Adrenal gland (tissue), 12 donors: ENCODE results near the gene IQGAP1. TPM values are rescaled to one million over a fixed set of nuclear protein-coding genes. Genes with fewer than 3 reads are reported as not detected.

Experiments
- DNase-seq, 7 donors: peaks; one replicate each; pipeline ENCODE4 v3.0.0-alpha.2; 2019 to 2020
- H3K27ac ChIP-seq, 5 donors: fragments of 200-600 bp; sonication (generic) in 4 of 5; 1 replicate in 3 of 5; 2 replicates in 2 of 5; pipeline versions ENCODE4 v1.5.1 to v1.8.0; 2016 to 2020; ENCODE audit warnings: mild to moderate bottlenecking in 1 of 5
- H3K27me3 ChIP-seq: fragments of 200-600 bp; 2 replicates; pipeline ENCODE4 v1.8.0; 2021
- H3K36me3 ChIP-seq, 2 donors: fragments of 200-600 bp; replicated peaks in 1 of 2; 1 replicate in 1 of 2; 2 replicates in 1 of 2; pipeline versions ENCODE4 v1.5.1 to v1.8.0; 2018 to 2022
- H3K4me1 ChIP-seq, 2 donors: fragments of 200-600 bp; replicated peaks in 1 of 2; 1 replicate in 1 of 2; 2 replicates in 1 of 2; pipeline versions ENCODE4 v1.5.1 to v1.8.0; 2018 to 2021
- H3K4me3 ChIP-seq, 4 donors: fragments of 200-600 bp; sonication (generic) in 3 of 4; one replicate each; pipeline ENCODE4 v1.5.1; 2016 to 2018
- H3K9me3 ChIP-seq, 3 donors: fragments of 200-600 bp; sonication (generic) in 1 of 3; replicated peaks in 1 of 3; 1 replicate in 2 of 3; 2 replicates in 1 of 3; pipeline versions ENCODE4 v1.5.1 to v1.8.0; 2016 to 2021
- POLR2A ChIP-seq, 2 donors: fragments of 450-650 bp; IDR thresholded peaks; one replicate each; pipeline ENCODE4 v1.6.1; 2017; ENCODE audit warnings: antibody characterized with exemption in 2 of 2, mild to moderate bottlenecking in 2 of 2, moderate library complexity in 1 of 2
- WGBS, 4 donors: extraction: QIAGEN DNeasy Blood & Tissue Kit in 2 of 4; methylation state at CpG; one replicate each; pipeline versions ENCODE4 v1.1.5 to v1.1.7; 2013 to 2017; 5-methylcytosine and 5-hydroxymethylcytosine counted together
- intact Hi-C, 2 donors: fragments of 100-400 bp; cut with DNase I; formaldehyde crosslinking; loops; one replicate each; pipeline versions ENCODE4 v1.14.1 to v1.15.0; 2022 to 2023
- polyA plus RNA-seq, 3 donors: library from polyadenylated mRNA; stranded (reverse); fragments of 200-250 nt in 2 of 3; fragments of 350-450 nt in 1 of 3; fragmentation: Illumina TruSeq in 1 of 3; extraction: RNeasy Lipid Tissue Mini Kit (QIAGEN cat#74804) in 1 of 3; gene quantifications; one replicate each; pipeline ENCODE4 v1.2.3, GENCODE V29; 2013 to 2014
- total RNA-seq, 9 donors: library from RNA; depleted of rRNA in 4 of 9; stranded (reverse); fragments of >200 nt in 4 of 9; fragments of 120-200 nt in 1 of 9; fragmentation: NEBNext Ultra II Directional in 1 of 9; extraction: Animal tissue kit (Norgen Biotek cat#: 25700) in 1 of 9; gene quantifications; one replicate each; pipeline versions ENCODE4 v1.1.0 to v1.2.4, GENCODE V29; 2013 to 2023
- TF ChIP-seq, protein P1 (sequence below), 6 experiments: fragments of 450-650 bp in 4 of 6; fragments of 200-600 bp in 2 of 6; sonication (generic) in 1 of 6; IDR thresholded peaks; 1 replicate in 5 of 6; 2 replicates in 1 of 6; pipeline versions ENCODE4 v1.5.1 to v1.8.0; 2016 to 2021; ENCODE audit warnings: antibody characterized with exemption in 6 of 6, mild to moderate bottlenecking in 2 of 6, moderate library complexity in 1 of 6
- donor health status: healthy with polysubstance abuse.
- donor health status: Bipolar disorder and iron deficiency.
- donor health status: DM: yes; HTN: yes; CAD: no.
- donor health status: DM: no; HTN: no; CAD: no.
- donor health status: DM: no; HTN: no; CAD: no.
- donor health status: DM: yes; HTN: yes; CAD: no.

The IQGAP1 gene
- total and polyA plus RNA-seq, 12 donors: 34.3 to 261 (median 150) TPM

DNA sequence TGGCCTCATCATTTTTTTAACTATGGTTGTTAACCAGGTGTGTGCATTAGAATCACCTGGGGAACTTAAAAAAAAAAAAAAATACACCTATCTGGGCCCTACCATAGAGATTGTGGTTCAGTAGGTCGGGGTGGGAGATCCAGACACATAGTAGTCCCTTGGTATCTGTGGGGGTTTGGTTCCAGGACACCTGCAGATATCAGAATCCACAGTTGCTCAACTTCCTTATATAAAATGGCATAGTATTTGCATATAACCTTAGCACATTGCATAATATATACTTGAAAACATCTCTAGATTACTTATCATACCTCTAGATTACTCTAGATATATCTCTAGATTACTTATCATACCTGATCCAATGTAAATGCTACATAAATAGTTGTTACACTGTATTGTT, 5.0 kb downstream of the IQGAP1 start:
- WGBS, 4 donors: 82 to 91% (median 87%) methylated on average over 1 of the region's 1 CpG
- intact Hi-C loops: no loop called here
- TF ChIP-seq, protein P1, sequence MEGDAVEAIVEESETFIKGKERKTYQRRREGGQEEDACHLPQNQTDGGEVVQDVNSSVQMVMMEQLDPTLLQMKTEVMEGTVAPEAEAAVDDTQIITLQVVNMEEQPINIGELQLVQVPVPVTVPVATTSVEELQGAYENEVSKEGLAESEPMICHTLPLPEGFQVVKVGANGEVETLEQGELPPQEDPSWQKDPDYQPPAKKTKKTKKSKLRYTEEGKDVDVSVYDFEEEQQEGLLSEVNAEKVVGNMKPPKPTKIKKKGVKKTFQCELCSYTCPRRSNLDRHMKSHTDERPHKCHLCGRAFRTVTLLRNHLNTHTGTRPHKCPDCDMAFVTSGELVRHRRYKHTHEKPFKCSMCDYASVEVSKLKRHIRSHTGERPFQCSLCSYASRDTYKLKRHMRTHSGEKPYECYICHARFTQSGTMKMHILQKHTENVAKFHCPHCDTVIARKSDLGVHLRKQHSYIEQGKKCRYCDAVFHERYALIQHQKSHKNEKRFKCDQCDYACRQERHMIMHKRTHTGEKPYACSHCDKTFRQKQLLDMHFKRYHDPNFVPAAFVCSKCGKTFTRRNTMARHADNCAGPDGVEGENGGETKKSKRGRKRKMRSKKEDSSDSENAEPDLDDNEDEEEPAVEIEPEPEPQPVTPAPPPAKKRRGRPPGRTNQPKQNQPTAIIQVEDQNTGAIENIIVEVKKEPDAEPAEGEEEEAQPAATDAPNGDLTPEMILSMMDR (IDR thresholded peaks at IDR 0.05): no peak
- TF ChIP-seq POLR2A (IDR thresholded peaks at IDR 0.05): no peak
- Histone ChIP-seq H3K9me3 (no peaks in the 10 kb centered on the region), H3K27me3 (no peaks in the 10 kb centered on the region), H3K27ac (no peak overlapping the region), H3K36me3 (peaks cover 0 to 18% of the 10 kb centered on the region in 2 donors), H3K4me1 (peaks cover 32 to 74% of the 10 kb centered on the region in 2 donors), H3K4me3 (no peak overlapping the region)
- DNase-seq: no peak

DNA sequence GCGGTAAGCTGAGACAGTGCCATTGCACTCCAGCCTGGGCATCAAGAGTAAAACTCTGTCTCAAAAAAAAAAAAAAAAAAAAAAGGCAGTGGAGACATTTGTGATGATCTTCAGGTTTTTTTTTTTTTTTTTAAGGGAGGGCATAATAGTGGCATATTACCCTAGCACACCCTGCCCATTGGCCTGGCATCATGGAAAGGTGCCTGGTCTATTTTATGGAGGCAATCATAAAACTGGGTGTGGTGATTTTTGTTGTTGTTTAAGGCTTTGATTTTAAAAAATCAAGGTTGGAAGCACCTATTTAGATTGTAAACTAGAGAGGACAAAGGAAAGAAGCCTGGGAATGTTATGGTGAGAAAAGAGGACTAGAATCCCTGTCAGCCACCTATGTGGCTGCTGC, 6.0 kb downstream of the IQGAP1 start:
- Histone ChIP-seq H3K4me3 (no peak overlapping the region), H3K27me3 (no peaks in the 10 kb centered on the region), H3K9me3 (no peaks in the 10 kb centered on the region), H3K36me3 (peaks cover 0 to 18% of the 10 kb centered on the region in 2 donors), H3K27ac (peak overlapping the region in 1 of 5 donors; percentile 30), H3K4me1 (peaks cover 32 to 81% of the 10 kb centered on the region in 2 donors)
- no peak for DNase-seq
- intact Hi-C loops: no loop called here
- WGBS, 4 donors: 98 to 100% (median 100%) methylated on average over 1 of the region's 1 CpG
- TF ChIP-seq, protein P1 (IDR thresholded peaks at IDR 0.05): no peak
- no peak for TF ChIP-seq POLR2A (IDR thresholded peaks at IDR 0.05)

DNA sequence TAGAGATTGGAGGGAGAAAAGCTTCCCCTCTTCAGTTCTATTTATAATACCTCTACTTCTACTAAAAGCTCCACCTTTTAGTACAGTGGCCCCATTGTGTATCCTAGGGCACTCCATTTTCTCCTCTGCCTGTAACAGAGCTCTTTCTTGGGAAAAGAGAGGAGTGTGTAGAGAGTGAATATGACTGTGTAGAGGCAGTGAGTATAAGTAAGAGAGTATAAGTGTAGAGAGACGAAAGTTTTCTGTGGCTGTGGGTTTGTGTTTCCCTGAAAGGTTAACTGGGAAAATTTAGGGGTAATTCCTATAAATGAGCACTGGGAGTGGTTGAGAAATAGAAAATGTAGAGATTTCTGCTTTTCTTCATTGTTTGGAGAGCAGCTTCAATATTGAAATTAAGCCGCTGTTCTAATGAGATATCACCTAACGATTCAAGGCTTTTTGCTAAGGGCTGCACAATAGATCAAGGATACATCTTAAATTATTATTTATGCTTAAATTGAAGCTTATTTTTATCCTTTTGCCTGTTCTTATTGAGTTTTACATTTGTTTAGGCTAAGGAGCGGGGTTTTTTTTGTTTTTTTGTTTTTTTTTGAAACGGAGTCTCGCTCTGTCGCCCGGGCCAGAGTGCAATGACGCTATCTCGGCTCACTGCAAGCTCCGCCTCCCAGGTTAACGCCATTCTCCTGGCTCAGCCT, 6.9 kb downstream of the IQGAP1 start:
- Histone ChIP-seq H3K9me3 (no peaks in the 10 kb centered on the region), H3K27ac (peak overlapping the region in 2 of 5 donors; percentile 30 to 32), H3K4me1 (peaks cover 26 to 80% of the 10 kb centered on the region in 2 donors), H3K27me3 (no peaks in the 10 kb centered on the region), H3K36me3 (peaks cover 0 to 18% of the 10 kb centered on the region in 2 donors), H3K4me3 (no peak overlapping the region)
- 83 to 87% (median 84%) methylated on average over 12 of the region's 12 CpGs for WGBS, 4 donors
- no peak for DNase-seq
- TF ChIP-seq, protein P1 (IDR thresholded peaks at IDR 0.05): no peak
- TF ChIP-seq POLR2A (IDR thresholded peaks at IDR 0.05): no peak
- intact Hi-C loops: no loop called here

DNA sequence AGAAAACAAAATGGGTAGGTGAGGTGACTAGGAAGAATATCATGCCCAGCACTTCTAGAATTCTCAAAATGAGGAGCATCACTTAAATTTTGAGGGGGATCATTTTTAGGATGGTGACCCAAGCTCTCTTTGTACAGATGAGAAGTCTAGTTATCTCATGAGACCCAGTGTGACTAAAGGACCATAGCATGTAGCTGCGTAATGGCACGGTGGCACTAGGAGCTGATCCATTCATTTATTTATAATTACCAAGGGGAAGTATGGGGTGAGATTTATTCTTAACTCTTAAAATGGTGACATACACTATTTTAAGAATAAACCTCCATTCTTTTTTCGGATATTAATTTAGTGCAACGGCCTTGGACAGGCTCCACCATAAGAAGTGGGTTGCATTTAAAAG, 8.3 kb downstream of the IQGAP1 start:
- H3K36me3 ChIP-seq: peaks cover 0 to 9% of the 10 kb centered on the region in 2 donors
- no peaks in the 10 kb centered on the region for H3K27me3 ChIP-seq
- TF ChIP-seq, protein P1 (IDR thresholded peaks at IDR 0.05): no peak
- TF ChIP-seq POLR2A (IDR thresholded peaks at IDR 0.05): no peak
- no peak overlapping the region for H3K27ac ChIP-seq
- WGBS, 4 donors: 70 to 79% (median 75%) methylated on average over 4 of the region's 4 CpGs
- no peak for DNase-seq
- H3K9me3 ChIP-seq: no peaks in the 10 kb centered on the region
- no peak overlapping the region for H3K4me3 ChIP-seq
- intact Hi-C loops: no loop called here
- H3K4me1 ChIP-seq: peaks cover 24 to 80% of the 10 kb centered on the region in 2 donors
